Stimulated activated naive CD4-positive, alpha-beta T cell treated with Interleukin-2 at 50 U/mL for 16 hours (primary cell): ENCODE results near the gene GREM2.

Experiments used
- DNase-seq: peaks from one replicate; lab custom pipeline; 2025; lab: John Stamatoyannopoulos, UW

GREM2 gene

DNA sequence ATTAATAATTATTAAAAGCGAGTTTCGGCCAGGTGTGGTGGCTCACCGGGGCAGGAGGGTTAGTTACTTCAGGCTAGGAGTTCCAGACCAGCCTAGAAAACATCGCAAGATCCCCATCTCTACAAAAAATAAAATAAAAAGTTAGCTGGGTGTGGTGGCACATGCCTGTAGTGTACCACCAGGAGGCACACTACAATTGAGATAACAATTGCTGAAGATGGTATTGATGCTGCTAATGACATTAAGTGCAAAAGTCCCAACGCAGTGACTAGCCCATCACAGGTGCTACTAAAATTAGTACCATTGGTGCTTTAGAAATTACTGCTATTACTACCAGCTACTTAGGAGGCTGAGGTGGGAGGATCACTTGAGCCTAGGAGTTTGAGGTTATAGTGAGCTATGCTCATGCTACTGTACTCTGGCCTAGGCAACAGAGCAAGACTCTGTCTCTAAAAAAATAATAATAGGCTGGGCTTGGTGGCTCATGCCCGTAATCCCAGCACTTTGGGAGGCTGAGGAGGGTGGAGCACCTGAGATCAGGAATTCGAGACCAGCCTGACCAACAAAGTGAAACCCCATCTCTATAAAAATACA, 156.6 kb downstream of the GREM2 start:
- no peak for DNase-seq

DNA sequence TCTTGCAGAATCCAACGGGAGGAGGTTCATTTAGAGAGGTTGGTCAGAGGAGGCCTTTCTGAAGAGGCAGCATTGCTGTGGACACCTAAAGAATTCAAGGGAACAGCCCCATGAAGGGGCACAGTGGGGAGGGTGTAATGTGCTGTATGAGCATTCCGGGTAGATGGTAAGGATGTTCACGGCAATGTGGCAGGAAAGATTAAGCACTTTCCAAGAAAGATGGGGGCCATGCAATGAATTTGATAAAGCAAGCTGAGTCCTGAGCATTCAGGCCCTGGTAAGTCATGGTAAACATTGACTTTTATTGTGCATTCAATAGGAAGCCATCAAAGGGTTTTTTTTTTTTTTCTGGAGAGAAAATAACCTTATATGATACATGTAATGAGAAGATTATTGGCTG, 166.6 kb downstream of the GREM2 start:
- no peak for DNase-seq

DNA sequence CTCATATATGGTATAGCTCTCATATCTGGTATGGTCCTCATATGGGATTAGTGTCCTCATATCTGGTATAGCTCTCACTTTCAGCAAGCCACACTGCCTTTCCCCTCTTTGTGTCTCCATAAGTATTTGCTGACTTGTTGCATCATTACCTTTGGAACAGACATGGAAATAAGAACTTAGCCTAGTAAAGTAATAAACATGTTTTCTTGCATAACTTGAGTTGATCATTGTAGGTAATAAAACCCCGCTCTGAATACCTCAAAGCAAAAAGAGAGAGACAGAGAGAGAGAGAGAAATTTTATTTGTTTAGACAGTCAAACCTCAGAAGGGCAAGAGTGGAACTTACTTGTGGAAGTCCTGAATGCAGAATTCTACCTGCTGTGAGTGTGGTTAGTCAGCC, 170.3 kb downstream of the GREM2 start:
- no peak for DNase-seq
